Keratinocyte (primary cell): ENCODE measurements around the gene INSR. TPM values are rescaled to one million over a fixed set of nuclear protein-coding genes. Genes with fewer than 3 reads are reported as not detected.

Experiments
- DNase-seq: peaks from one replicate; pipeline ENCODE4 v3.0.0-alpha.2; 2011; ENCODE audit warnings: low read depth, missing footprints, low spot score
- FAIRE-seq: peaks from 2 replicates; lab custom pipeline; 2011; peaks lifted over from hg19 to GRCh38; lab: Jason Lieb, UNC
- H2AFZ ChIP-seq: 2 replicates; pipeline ENCODE4 v1.6.0; 2012; ENCODE audit warnings: low read length, control low read depth, inconsistent platforms; ENCODE audit not compliant: control insufficient read depth
- H3K27ac ChIP-seq: 2 replicates; pipeline ENCODE4 v1.5.1; 2011; ENCODE audit warnings: low read length; ENCODE audit not compliant: control insufficient read depth, insufficient read depth
- H3K27me3 ChIP-seq: 3 replicates; pipeline ENCODE4 v1.6.0; 2011; ENCODE audit warnings: low read length; ENCODE audit not compliant: control insufficient read depth, insufficient read depth; ENCODE audit errors: extremely low read depth
- H3K36me3 ChIP-seq, 2 experiments: 2 replicates in 1 of 2; 3 replicates in 1 of 2; pipeline ENCODE4 v1.5.1; 2011; ENCODE audit warnings: low read length in 2 of 2, mild to moderate bottlenecking in 1 of 2; ENCODE audit not compliant: control insufficient read depth in 2 of 2, insufficient read depth in 2 of 2; ENCODE audit errors: extremely low read depth in 1 of 2
- H3K4me1 ChIP-seq: 3 replicates; pipeline ENCODE4 v1.5.1; 2011; ENCODE audit warnings: low read length; ENCODE audit not compliant: control insufficient read depth, insufficient read depth; ENCODE audit errors: extremely low read depth
- H3K4me2 ChIP-seq: 3 replicates; pipeline ENCODE4 v1.6.0; 2011; ENCODE audit warnings: low read depth, low read length; ENCODE audit not compliant: control insufficient read depth, insufficient read depth; ENCODE audit errors: extremely low read depth
- H3K4me3 ChIP-seq, 3 experiments: fragments of 200-600 bp in 1 of 3; sonication (generic) in 1 of 3; 2 replicates in 2 of 3; 3 replicates in 1 of 3; pipeline ENCODE4 v1.5.1; 2011 to 2016; ENCODE audit warnings: low read length in 3 of 3, mild to moderate bottlenecking in 3 of 3, control low read depth in 2 of 3, inconsistent platforms in 1 of 3, low read depth in 1 of 3, mixed read lengths in 1 of 3, mixed run types in 1 of 3, moderate library complexity in 1 of 3; ENCODE audit not compliant: control insufficient read depth in 2 of 3, insufficient read depth in 2 of 3; ENCODE audit errors: extremely low read depth in 1 of 3
- H3K79me2 ChIP-seq: 2 replicates; pipeline ENCODE4 v1.6.0; 2012; ENCODE audit warnings: low read length; ENCODE audit not compliant: control insufficient read depth, insufficient read depth
- H3K9ac ChIP-seq: 3 replicates; pipeline ENCODE4 v1.6.0; 2011; ENCODE audit warnings: low read length; ENCODE audit not compliant: control insufficient read depth, insufficient read depth; ENCODE audit errors: extremely low read depth
- H3K9me1 ChIP-seq: 3 replicates; pipeline ENCODE4 v1.6.0; 2011; ENCODE audit warnings: low read length; ENCODE audit not compliant: control insufficient read depth, insufficient read depth; ENCODE audit errors: extremely low read depth
- H3K9me3 ChIP-seq: 2 replicates; pipeline ENCODE4 v1.5.1; 2012; ENCODE audit warnings: low read depth, low read length; ENCODE audit not compliant: control insufficient read depth
- H4K20me1 ChIP-seq: 3 replicates; pipeline ENCODE4 v1.6.0; 2011; ENCODE audit warnings: low read length; ENCODE audit not compliant: control insufficient read depth, insufficient read depth; ENCODE audit errors: extremely low read depth
- EZH2 ChIP-seq: IDR thresholded peaks from one replicate; pipeline ENCODE4 v1.6.1; 2012; ENCODE audit warnings: inconsistent platforms, mild to moderate bottlenecking, low read length, moderate library complexity
- dilution Hi-C: fragments of 300-500 bp; cut with MboI; formaldehyde crosslinking; loops from one replicate; pipeline ENCODE4 v1.7.0; 2020; ENCODE audit warnings: low sequenced_read_pairs; ENCODE audit not compliant: extremely low pct_ligation_motif_present
- polyA plus RNA-seq, 5 experiments: library from polyadenylated mRNA; depleted of rRNA in 3 of 5; stranded (reverse) in 3 of 5; stranded (forward) in 1 of 5; unstranded in 1 of 5; fragments of >200 nt; gene quantifications; 1 replicate in 1 of 5; 2 replicates in 3 of 5; 3 replicates in 1 of 5; pipeline versions ENCODE4 v1.2.1 to v1.2.3, GENCODE V29; 2011 to 2012; ENCODE audit warnings: missing spikeins in 2 of 5, low read depth in 1 of 5, low replicate concordance in 1 of 5
- TF ChIP-seq, protein P1 (sequence below), 3 experiments: IDR thresholded peaks in 1 of 3; conservative IDR thresholded peaks in 1 of 3; optimal IDR thresholded peaks in 1 of 3; 2 replicates in 2 of 3; 3 replicates in 1 of 3; pipeline versions ENCODE3 to v1.5.1; 2011; ENCODE audit warnings: low read length in 3 of 3, mild to moderate bottlenecking in 3 of 3, moderate library complexity in 2 of 3, control low read depth in 1 of 3, inconsistent platforms in 1 of 3; ENCODE audit not compliant: insufficient read depth in 2 of 3; ENCODE audit errors: extremely low read depth in 1 of 3

Gene INSR
- polyA plus RNA-seq, 1 donor (not counting 4 experiments of a cell fraction or from before 2014, with no cell fraction given): 1.2 TPM

DNA sequence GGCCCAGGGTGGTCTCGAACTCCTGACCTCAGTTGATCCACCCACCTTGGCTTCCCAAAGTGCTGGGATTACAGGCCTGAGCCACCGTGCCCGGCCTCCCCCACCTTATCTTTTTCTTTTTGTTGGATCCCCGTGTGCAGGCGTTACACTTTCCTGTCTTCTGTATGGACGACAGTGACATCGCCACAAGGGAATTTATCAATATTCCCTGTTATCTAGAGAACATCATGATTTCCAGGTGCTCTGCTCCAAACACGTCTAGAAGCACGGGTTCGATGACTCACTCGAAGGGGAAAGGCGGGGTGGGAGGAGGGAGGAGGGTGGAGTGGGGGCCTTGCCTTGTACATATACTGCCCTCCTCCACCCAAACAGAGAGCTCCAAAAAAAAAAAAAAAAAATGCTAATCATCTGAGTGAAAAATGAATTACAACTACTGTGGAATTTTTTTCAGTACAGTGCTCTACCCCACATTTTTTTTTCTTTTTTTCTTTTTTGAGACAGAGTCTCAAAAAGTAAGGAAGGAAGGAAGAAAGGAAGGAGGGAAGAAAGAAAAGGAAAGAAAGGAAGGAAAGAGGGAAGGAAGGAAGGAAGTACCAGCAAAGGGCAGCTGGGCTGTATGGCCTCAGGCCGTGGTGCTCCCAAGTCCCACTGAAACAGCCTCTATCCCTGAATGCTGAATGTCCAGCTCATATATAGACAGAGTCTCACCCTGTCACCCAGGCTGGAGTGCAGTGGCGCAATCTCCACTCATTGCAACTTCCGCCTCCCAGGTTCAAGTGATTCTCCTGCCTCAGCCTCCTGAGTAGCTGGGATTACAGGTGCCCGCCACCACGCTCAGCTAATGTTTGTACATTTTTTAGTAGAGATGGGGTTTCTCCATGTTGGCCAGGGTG lies 36.8 kb downstream of the INSR start:
- H3K4me2 ChIP-seq: peak overlapping the region; percentile 10
- H3K36me3 ChIP-seq: no peaks in the 10 kb centered on the region
- H4K20me1 ChIP-seq: no peaks in the 10 kb centered on the region
- H2AFZ ChIP-seq: no peak overlapping the region
- peak; percentile 15 for DNase-seq
- H3K27me3 ChIP-seq: no peaks in the 10 kb centered on the region
- no peak overlapping the region for H3K4me3 ChIP-seq
- no peaks in the 10 kb centered on the region for H3K9me1 ChIP-seq
- dilution Hi-C loops: no loop called here
- no peaks in the 10 kb centered on the region for H3K9me3 ChIP-seq
- no peak overlapping the region for H3K27ac ChIP-seq
- H3K9ac ChIP-seq: no peak overlapping the region
- TF ChIP-seq, protein P1, sequence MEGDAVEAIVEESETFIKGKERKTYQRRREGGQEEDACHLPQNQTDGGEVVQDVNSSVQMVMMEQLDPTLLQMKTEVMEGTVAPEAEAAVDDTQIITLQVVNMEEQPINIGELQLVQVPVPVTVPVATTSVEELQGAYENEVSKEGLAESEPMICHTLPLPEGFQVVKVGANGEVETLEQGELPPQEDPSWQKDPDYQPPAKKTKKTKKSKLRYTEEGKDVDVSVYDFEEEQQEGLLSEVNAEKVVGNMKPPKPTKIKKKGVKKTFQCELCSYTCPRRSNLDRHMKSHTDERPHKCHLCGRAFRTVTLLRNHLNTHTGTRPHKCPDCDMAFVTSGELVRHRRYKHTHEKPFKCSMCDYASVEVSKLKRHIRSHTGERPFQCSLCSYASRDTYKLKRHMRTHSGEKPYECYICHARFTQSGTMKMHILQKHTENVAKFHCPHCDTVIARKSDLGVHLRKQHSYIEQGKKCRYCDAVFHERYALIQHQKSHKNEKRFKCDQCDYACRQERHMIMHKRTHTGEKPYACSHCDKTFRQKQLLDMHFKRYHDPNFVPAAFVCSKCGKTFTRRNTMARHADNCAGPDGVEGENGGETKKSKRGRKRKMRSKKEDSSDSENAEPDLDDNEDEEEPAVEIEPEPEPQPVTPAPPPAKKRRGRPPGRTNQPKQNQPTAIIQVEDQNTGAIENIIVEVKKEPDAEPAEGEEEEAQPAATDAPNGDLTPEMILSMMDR (optimal IDR thresholded peaks at IDR 0.05 in 1 of 3, IDR thresholded peaks at IDR 0.05 in 1 of 3, conservative IDR thresholded peaks at IDR 0.05 in 1 of 3; ENCODE audit: extremely low read depth in 1 of 3, insufficient read depth in 2 of 3, low read length in 3 of 3): no peak
- TF ChIP-seq EZH2: no peak
- H3K4me1 ChIP-seq: no peaks in the 10 kb centered on the region
- no peak for FAIRE-seq
- H3K79me2 ChIP-seq: no peaks in the 10 kb centered on the region

GRCh38 chr19:7255631-7256030 lies 38.6 kb downstream of the INSR start:
- H3K27me3 ChIP-seq: no peaks in the 10 kb centered on the region
- H3K36me3 ChIP-seq: no peaks in the 10 kb centered on the region
- no peak overlapping the region for H3K27ac ChIP-seq
- DNase-seq (no peak), FAIRE-seq (no peak)
- H3K9me1 ChIP-seq: no peaks in the 10 kb centered on the region
- dilution Hi-C loops: no loop called here
- no peaks in the 10 kb centered on the region for H3K9me3 ChIP-seq
- no peaks in the 10 kb centered on the region for H3K79me2 ChIP-seq
- no peaks in the 10 kb centered on the region for H3K4me1 ChIP-seq
- H4K20me1 ChIP-seq: no peaks in the 10 kb centered on the region
- H3K4me3 ChIP-seq: no peak overlapping the region
- H3K9ac ChIP-seq: no peak overlapping the region
- H3K4me2 ChIP-seq: no peak overlapping the region
- TF ChIP-seq, protein P1 (optimal IDR thresholded peaks at IDR 0.05 in 1 of 3, IDR thresholded peaks at IDR 0.05 in 1 of 3, conservative IDR thresholded peaks at IDR 0.05 in 1 of 3; ENCODE audit: extremely low read depth in 1 of 3, insufficient read depth in 2 of 3, low read length in 3 of 3): no peak
- no peak for TF ChIP-seq EZH2
- H2AFZ ChIP-seq: no peak overlapping the region
